Neutrophil (primary cell): ENCODE results near the gene UBA6.

ENCODE experiments used
- H3K27ac ChIP-seq: fragments of 200-600 bp; sonication (generic); 2 replicates; pipeline ENCODE4 v1.5.1; 2016; ENCODE audit warnings: mild to moderate bottlenecking, moderate library complexity
- H3K27me3 ChIP-seq: fragments of 200-600 bp; sonication (generic); 2 replicates; pipeline ENCODE4 v1.6.0; 2016; ENCODE audit warnings: mild to moderate bottlenecking
- H3K36me3 ChIP-seq: fragments of 200-600 bp; sonication (generic); 2 replicates; pipeline ENCODE4 v1.5.1; 2017
- H3K4me1 ChIP-seq, 2 experiments: fragments of 200-600 bp in 1 of 2; sonication (generic) in 1 of 2; 1 replicate in 1 of 2; 2 replicates in 1 of 2; pipeline versions ENCODE4 v1.5.1 to v1.6.1; 2013 to 2016; ENCODE audit warnings: low read depth in 1 of 2, low read length in 1 of 2, mild to moderate bottlenecking in 1 of 2, moderate library complexity in 1 of 2; ENCODE audit not compliant: control insufficient read depth in 1 of 2, insufficient read depth in 1 of 2
- H3K4me3 ChIP-seq, 2 experiments: fragments of 200-600 bp in 1 of 2; sonication (generic) in 1 of 2; 1 replicate in 1 of 2; 2 replicates in 1 of 2; pipeline ENCODE4 v1.5.1; 2013 to 2016; ENCODE audit warnings: low read depth in 1 of 2, low read length in 1 of 2, mild to moderate bottlenecking in 1 of 2, moderate library complexity in 1 of 2
- H3K9me3 ChIP-seq: fragments of 200-600 bp; sonication (generic); 2 replicates; pipeline ENCODE4 v1.5.1; 2016
- TF ChIP-seq, protein P1 (sequence below): fragments of 200-600 bp; sonication (generic); IDR thresholded peaks from 2 replicates; pipeline ENCODE4 v1.5.1; 2016; ENCODE audit warnings: antibody characterized with exemption

Gene UBA6

DNA sequence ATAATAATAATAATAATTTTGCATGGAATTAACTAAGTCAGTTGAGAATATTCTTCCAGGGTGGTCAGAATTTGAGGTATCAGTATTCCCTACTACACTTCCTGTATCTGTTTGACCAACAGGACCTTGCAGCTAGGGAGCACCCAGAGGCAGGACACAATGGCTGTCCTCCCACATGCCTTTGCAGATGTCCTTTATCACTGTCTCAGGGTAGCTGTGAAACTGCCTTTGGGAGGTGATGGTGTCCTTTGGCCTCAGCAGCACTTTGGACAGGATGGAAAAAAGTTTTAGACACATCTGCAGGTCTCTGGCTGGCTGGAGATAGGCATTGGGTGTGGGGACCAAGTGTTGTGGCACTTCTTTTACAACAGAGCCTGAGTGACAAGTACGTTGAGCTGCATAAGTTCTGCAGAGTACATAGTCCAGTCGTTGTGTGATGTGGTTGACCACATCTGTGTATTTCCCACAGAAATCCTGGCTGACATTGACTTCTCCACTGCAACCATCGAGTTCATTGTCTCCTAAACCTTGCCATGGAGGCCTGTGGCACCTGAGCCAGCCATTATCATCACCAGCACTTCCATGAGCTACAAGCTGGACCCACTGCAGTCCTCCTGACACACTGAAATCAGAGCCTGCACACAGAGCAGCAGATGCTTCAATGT is 19.1 kb upstream of the UBA6 start:
- TF ChIP-seq, protein P1, sequence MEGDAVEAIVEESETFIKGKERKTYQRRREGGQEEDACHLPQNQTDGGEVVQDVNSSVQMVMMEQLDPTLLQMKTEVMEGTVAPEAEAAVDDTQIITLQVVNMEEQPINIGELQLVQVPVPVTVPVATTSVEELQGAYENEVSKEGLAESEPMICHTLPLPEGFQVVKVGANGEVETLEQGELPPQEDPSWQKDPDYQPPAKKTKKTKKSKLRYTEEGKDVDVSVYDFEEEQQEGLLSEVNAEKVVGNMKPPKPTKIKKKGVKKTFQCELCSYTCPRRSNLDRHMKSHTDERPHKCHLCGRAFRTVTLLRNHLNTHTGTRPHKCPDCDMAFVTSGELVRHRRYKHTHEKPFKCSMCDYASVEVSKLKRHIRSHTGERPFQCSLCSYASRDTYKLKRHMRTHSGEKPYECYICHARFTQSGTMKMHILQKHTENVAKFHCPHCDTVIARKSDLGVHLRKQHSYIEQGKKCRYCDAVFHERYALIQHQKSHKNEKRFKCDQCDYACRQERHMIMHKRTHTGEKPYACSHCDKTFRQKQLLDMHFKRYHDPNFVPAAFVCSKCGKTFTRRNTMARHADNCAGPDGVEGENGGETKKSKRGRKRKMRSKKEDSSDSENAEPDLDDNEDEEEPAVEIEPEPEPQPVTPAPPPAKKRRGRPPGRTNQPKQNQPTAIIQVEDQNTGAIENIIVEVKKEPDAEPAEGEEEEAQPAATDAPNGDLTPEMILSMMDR = no peak
- Histone ChIP-seq H3K27me3 (no peaks in the 10 kb centered on the region), H3K36me3 (no peaks in the 10 kb centered on the region), H3K27ac (no peak overlapping the region), H3K4me3 (no peak overlapping the region), H3K9me3 (no peaks in the 10 kb centered on the region), H3K4me1 (no peaks in the 10 kb centered on the region)

- Histone ChIP-seq H3K36me3 (no peaks in the 10 kb centered on the region), H3K9me3 (no peaks in the 10 kb centered on the region), H3K27ac (no peak overlapping the region), H3K4me3 (no peak overlapping the region), H3K4me1 (no peaks in the 10 kb centered on the region), H3K27me3 (no peaks in the 10 kb centered on the region)
- TF ChIP-seq, protein P1 = no peak
Measured at GRCh38 chr4:67718848-67719247, 17.9 kb upstream of the UBA6 start.

- TF ChIP-seq, protein P1 = no peak
- Histone ChIP-seq H3K36me3 (no peaks in the 10 kb centered on the region), H3K4me3 (no peak overlapping the region), H3K9me3 (no peaks in the 10 kb centered on the region), H3K27me3 (no peaks in the 10 kb centered on the region), H3K4me1 (no peaks in the 10 kb centered on the region), H3K27ac (no peak overlapping the region)
Measured at GRCh38 chr4:67717586-67717985, 16.6 kb upstream of the UBA6 start.

- Histone ChIP-seq H3K9me3 (no peaks in the 10 kb centered on the region), H3K27me3 (no peaks in the 10 kb centered on the region), H3K4me1 (no peaks in the 10 kb centered on the region), H3K27ac (no peak overlapping the region), H3K4me3 (no peak overlapping the region), H3K36me3 (no peaks in the 10 kb centered on the region)
- TF ChIP-seq, protein P1 = no peak
Measured at GRCh38 chr4:67714955-67715354, 14.0 kb upstream of the UBA6 start.

DNA sequence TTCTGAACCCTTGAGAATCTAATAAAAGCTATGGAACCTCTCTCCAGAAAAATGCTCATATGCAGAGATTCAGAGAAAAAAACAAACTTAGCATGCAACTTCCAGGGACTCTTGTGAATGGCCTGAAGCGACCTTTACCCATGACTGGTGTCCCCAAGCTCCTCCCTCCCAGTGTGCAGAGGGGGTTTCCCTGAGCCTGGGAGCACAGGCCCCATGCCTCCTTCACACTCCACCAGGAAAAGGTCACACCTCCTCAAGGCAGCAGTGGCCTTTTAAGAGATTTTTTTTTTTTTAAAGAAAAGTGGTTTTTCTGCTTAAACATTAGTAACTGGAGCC is 13.3 kb upstream of the UBA6 start:
- Histone ChIP-seq H3K4me3 (no peak overlapping the region), H3K9me3 (no peaks in the 10 kb centered on the region), H3K27me3 (no peaks in the 10 kb centered on the region), H3K4me1 (no peaks in the 10 kb centered on the region), H3K27ac (no peak overlapping the region), H3K36me3 (no peaks in the 10 kb centered on the region)
- TF ChIP-seq, protein P1 = no peak
